Cardiac muscle cell (in vitro differentiated cells and primary cell): ENCODE measurements around the gene INPP1. TPM values are rescaled to one million over a fixed set of nuclear protein-coding genes. Genes with fewer than 3 reads are reported as not detected.
"Not testable (repeated sequence)": the region's sequence is repeated elsewhere in the genome, so short reads cannot be mapped to it uniquely, and the experiment has no call there.

Experiments
- DNase-seq, 2 donors: peaks; one replicate each; pipeline versions ENCODE4 v3.0.0 to v3.0.0-alpha.2; 2010 to 2017; ENCODE audit warnings: low read depth in 1 of 2, low spot score in 1 of 2
- H3K27ac ChIP-seq: fragments of 200-600 bp; sonication (generic); 2 replicates; pipeline ENCODE4 v1.5.1; 2016
- H3K27me3 ChIP-seq: fragments of 200-600 bp; sonication (generic); 2 replicates; pipeline ENCODE4 v1.6.0; 2016; ENCODE audit warnings: control low read depth
- H3K36me3 ChIP-seq: fragments of 200-600 bp; sonication (generic); 2 replicates; pipeline ENCODE4 v1.5.1; 2016; ENCODE audit warnings: control low read depth
- H3K4me1 ChIP-seq: fragments of 200-600 bp; sonication (generic); 2 replicates; pipeline ENCODE4 v1.8.1; 2017; ENCODE audit warnings: low read depth, mild to moderate bottlenecking, mixed run types
- H3K4me3 ChIP-seq: fragments of 200-600 bp; sonication (generic); 2 replicates; pipeline ENCODE4 v1.5.1; 2016; ENCODE audit warnings: mild to moderate bottlenecking
- H3K9me3 ChIP-seq: fragments of 200-600 bp; sonication (generic); 2 replicates; pipeline ENCODE4 v1.5.1; 2017; ENCODE audit warnings: low read depth, mild to moderate bottlenecking, control low read depth
- CTCF ChIP-seq: IDR thresholded peaks from 2 replicates; pipeline ENCODE4 v1.5.1; 2012; ENCODE audit warnings: low read depth, mild to moderate bottlenecking, low read length
- polyA plus RNA-seq: library from polyadenylated mRNA; unstranded; fragments of >200 nt; fragmentation: Nextera tagmentation; extraction: Ambion mirVana; gene quantifications from 2 replicates; pipeline ENCODE4 v1.2.1, GENCODE V29; 2016
- total RNA-seq: library from RNA; depleted of rRNA; stranded (reverse); fragments of >200 nt; gene quantifications from 2 replicates; pipeline ENCODE4 v1.2.3, GENCODE V29; 2016

INPP1 gene
- total and polyA plus RNA-seq, 2 experiments from 2014 or later, result 2.9 to 3.3 TPM

- no peaks in the 10 kb centered on the region for H3K9me3 ChIP-seq
- no peak for DNase-seq
- H3K4me3 ChIP-seq, result no peak overlapping the region
- no peaks in the 10 kb centered on the region for H3K4me1 ChIP-seq
- no peak for TF ChIP-seq CTCF
- H3K27ac ChIP-seq, result no peak overlapping the region
- no peaks in the 10 kb centered on the region for H3K36me3 ChIP-seq
- no peaks in the 10 kb centered on the region for H3K27me3 ChIP-seq
These were observed 8.2 kb upstream of the INPP1 start for GRCh38 chr2:190335225-190335559.

DNA sequence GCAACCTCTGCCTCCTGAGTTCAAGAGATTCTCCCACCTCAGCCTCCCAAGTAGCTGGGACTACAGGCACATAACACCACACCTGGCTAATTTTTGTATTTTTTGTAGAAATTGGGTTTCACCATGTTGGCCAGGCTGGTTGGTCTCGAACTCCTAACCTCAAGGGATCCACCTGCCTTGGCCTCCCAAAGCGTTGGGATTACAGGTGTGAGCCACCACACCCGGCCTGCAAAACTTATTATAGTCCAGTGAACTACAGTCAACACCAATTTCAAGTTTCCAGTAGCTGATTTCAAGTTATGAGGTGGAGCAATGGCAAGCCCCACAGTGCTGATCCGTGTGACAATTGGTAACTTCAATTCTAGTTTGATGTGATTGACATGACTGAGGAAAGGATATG lies 7.8 kb upstream of the INPP1 start:
- not testable (repeated sequence) for H3K27me3 ChIP-seq, H3K4me3 ChIP-seq, H3K27ac ChIP-seq, H3K9me3 ChIP-seq, DNase-seq, H3K36me3 ChIP-seq, H3K4me1 ChIP-seq

- no peaks in the 10 kb centered on the region for H3K27me3 ChIP-seq
- no peak for TF ChIP-seq CTCF
- no peak overlapping the region for H3K4me3 ChIP-seq
- no peak for DNase-seq
- no peaks in the 10 kb centered on the region for H3K4me1 ChIP-seq
- H3K36me3 ChIP-seq, result no peaks in the 10 kb centered on the region
- H3K9me3 ChIP-seq, result no peaks in the 10 kb centered on the region
- no peak overlapping the region for H3K27ac ChIP-seq
These were observed 7.0 kb upstream of the INPP1 start for GRCh38 chr2:190336420-190336819.

- Histone ChIP-seq H3K9me3 (no peaks in the 10 kb centered on the region), H3K27ac (no peak overlapping the region), H3K4me1 (no peaks in the 10 kb centered on the region), H3K36me3 (no peaks in the 10 kb centered on the region), H3K27me3 (peaks cover 8% of the 10 kb centered on the region), H3K4me3 (no peak overlapping the region)
- TF ChIP-seq CTCF, result no peak
- no peak for DNase-seq
These were observed 4.9 kb upstream of the INPP1 start for GRCh38 chr2:190338453-190338852.

DNA sequence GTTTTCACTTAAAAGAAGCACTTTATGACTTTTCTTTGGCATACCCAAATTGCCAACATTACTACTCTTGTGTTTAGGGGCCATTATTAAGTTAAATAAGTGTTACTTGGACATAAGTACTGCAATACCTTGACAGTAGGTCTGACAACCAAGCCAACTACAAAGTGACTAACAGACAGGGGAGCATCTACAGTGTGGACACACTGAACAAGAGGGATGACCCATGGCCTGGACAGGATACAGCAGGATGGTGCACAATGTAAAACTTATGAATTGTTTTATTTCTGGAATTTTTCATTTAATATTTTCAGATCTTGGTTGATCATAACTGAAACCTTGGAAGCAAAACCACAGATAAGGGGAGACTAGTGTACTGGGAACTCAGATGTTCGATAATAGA lies 4.0 kb upstream of the INPP1 start:
- TF ChIP-seq CTCF, result no peak
- no peak overlapping the region for H3K4me3 ChIP-seq
- no peak overlapping the region for H3K27ac ChIP-seq
- peaks cover 14% of the 10 kb centered on the region for H3K27me3 ChIP-seq
- peaks cover 1% of the 10 kb centered on the region for H3K4me1 ChIP-seq
- no peaks in the 10 kb centered on the region for H3K36me3 ChIP-seq
- H3K9me3 ChIP-seq, result no peaks in the 10 kb centered on the region
- no peak for DNase-seq

- TF ChIP-seq CTCF, result no peak
- no peak overlapping the region for H3K27ac ChIP-seq
- H3K4me3 ChIP-seq, result no peak overlapping the region
- peaks cover 24% of the 10 kb centered on the region for H3K27me3 ChIP-seq
- H3K36me3 ChIP-seq, result no peaks in the 10 kb centered on the region
- no peaks in the 10 kb centered on the region for H3K9me3 ChIP-seq
- no peak for DNase-seq
- peaks cover 5% of the 10 kb centered on the region for H3K4me1 ChIP-seq
These were observed 3.0 kb upstream of the INPP1 start for GRCh38 chr2:190340369-190340768.
